NCI-H2171 (cell line): ENCODE results near the gene SLC7A9.
A peak's percentile ranks its signal among the peaks of the same experiment; 100 is the strongest.
"Not testable (repeated sequence)": the region's sequence is repeated elsewhere in the genome, so short reads cannot be mapped to it uniquely, and the experiment has no call there.

Experiments used
- DNase-seq: peaks from one replicate; lab custom pipeline; 2025; lab: John Stamatoyannopoulos, UW

SLC7A9 gene

DNA sequence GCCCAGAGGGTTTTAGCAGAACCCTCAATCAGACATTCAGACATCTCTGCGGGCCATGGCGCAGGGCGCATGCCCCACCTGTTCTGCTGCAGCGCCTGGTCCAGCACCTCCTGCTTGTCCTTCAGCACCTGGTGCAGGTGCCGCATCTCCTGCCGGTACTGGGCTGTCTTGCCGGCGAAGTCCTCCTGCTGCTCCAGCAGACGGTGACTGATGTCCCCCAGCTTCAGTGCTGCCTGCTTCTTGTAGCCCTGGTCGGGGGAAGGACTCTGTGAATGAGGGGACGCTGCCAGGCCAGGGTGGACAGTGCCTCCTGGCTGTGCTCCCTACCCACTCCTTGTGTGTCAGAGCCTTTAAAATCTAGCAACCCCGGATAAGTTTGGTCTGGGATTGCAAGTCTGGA, 12.2 kb upstream of the SLC7A9 start:
- DNase-seq: no peak

DNA sequence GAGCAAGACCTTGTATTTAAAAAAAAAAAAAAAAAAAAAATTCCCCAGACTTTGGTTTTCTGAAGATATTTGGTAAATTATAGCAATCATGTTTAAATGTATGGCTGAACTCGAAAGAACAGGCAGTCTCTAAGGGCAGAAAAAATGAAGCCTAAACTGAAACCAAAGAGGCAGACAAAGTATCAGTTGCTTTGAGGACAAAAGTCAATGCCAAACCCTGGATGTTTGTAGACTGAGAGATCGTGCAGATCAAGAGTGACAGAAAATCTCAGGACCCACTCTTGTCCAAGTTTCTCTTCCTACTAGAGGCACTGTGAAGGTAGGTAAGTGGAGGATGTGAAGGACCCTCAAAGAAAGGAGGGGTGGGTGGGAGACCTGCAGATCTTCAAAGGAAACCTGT, 11.1 kb upstream of the SLC7A9 start:
- no peak for DNase-seq

DNA sequence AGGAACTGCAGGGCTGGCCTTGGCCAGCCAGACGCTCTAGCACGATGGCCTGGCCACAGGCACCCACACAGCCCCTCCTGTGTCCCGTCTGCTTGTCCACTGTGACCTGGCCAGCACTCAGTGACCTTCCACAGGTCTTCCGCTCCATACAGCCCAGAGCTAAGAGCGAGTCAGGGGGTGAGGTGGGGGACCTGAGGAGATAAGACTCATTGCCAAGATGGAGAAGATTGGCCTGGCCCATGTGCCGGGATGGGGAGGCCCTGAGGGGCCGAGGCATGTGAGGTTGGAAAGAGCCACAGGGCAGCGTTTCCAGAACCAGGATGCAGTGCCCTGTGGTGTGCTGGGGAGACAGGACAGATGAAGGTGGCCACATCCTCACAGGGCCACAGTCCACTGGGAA, 10.2 kb upstream of the SLC7A9 start:
- DNase-seq: no peak

DNA sequence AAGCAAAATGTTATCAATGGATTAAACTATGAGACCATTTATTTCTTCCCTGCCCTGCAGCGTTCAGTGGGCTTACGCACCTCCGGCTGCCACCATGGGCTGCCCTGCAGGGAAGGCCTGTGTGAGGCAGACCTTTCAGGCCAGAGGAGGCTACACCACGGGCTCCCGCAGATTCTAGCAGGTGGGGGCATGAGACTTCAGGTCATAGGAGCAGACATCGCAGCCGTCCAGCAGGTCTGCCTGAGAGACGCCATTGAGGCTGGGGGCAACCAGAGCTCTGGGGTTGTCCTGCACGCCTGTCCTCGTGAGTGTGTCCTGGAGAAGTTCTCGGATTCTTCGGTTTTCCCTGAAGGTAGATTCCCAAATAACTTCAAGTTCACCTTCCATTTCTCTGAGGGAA, 9.4 kb upstream of the SLC7A9 start:
- DNase-seq: no peak

DNA sequence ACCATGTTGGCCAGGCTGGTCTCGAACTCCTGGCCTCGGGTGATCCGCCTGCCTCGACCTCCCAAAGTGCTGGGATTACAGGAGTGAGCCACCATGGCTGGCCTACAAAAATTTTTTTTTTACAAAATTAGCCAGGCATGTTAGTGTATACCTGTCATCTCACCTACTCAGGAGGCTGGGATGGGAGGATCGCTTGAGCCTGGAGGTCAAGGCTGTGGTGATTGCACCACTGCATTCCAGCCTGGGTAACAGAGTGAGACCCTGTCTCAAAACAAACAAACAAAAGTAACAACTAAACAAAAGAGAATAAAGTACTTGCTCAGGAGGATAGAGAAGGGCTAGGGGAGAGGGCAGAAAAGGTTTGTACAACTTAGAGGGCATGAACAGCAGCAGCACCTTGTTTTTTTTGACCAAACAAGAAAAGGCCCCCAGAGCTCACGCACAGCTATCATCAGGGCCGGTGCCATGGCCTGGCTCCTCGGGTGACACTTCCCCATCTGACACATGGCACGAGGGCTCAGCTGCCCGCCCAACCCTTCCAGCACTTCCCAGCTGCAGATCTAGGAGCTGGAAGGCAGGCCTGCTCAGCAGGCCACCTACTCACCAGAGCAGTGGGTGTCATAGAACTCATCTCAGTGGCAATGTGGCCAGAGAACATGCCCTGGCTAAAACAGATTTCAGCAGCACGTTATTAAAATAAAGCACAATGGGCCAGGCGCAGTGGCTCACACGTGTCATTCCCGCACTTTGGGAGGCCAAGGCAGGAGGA, 8.6 kb upstream of the SLC7A9 start:
- DNase-seq: no peak

DNA sequence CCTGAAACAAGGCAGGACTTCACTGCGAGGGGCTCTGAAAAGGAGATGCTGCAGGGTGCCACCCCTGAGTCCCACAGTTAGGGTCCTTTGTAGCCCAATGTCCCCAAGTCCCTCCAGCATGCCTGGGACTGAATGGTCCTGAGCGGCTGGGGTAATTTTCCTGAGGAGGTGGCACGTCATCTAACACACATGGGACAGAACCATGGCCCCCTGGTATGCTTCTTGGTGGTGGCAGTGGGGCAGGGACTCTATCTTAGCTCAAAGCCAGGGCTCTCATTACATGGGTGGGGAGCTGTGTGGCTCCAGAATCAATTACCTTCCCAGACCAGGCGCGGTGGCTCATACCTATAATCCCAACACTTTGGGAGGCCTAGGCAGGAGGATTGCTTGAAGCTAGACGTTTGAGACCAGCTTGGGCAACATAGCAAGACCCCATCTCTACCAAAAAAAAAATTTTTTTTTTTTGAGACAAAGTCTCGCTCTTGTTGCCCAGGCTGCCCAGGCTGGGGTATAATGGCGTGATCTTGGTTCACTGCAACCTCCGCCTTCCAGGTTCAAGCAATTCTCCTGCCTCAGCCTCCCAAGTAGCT, 7.9 kb upstream of the SLC7A9 start:
- DNase-seq: no peak

DNA sequence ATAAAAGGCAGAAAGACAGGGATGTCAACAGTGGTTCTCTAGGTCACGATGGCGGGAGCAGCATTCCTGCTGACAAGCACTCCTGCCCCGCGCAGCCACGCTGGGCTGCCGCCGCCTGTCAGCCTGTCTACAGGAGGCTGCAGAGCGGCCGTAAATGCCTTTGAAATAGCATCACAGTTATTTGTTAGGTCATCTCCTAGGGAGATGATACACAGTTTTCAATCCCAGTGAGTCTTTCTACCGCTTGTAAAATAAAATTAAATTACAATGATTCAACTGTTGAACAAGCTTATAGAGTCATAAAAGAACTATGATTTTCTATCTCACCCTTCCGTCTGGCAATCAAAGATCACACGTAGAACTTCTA, 7.3 kb upstream of the SLC7A9 start:
- DNase-seq: no peak

DNA sequence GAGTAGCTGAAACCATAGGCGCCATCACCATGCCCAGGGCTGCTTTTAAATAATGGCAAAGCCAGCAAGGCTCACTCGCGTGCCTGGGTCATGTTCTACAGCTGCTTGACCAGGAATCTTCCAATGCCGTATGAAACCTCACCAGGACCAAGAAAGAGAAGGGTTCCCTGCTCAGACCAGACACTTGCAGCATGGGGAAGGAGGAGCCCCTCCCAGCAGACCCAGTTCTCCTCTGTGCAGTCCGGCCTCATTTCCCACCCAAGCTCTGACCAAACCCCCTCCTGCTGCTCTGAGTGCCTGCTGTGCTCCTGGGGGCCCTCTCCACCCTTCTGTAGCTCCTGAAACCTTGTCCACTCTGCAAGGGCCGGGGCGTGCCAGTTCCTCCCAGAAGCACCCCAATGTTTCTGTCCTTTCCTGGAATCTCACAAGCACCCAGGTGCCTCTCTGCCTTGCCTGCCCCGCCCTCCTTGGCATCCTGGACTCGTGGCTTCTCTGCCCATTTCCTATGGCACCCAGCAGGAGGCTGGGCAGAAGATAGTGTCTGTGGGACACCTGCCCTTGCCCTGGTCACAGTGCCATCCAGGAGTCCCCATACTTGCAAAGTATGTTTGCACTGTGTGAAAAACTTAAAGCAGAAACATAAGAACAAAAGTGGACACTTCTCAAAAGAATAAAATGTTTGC, 6.8 kb upstream of the SLC7A9 start:
- DNase-seq: no peak

DNA sequence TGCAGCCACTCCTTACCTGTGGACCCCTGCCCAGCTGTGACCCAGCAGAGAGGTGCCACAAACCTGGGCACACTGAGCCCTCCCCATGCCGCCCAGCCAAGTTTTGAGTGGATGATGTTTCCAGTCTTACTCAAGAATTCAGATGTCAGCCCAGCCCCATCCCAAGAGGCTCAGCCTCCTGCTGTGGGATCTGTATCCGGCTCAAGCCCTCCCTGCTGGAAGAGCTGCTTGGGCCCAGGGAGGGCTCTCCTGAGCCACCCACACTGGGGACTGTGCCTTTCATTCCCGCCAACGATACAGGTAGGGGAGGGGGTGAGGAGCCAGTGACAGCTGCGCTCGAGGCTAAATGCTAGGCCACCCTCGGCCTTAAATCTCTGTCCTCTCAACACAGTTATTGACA, 5.9 kb upstream of the SLC7A9 start:
- no peak for DNase-seq

DNA sequence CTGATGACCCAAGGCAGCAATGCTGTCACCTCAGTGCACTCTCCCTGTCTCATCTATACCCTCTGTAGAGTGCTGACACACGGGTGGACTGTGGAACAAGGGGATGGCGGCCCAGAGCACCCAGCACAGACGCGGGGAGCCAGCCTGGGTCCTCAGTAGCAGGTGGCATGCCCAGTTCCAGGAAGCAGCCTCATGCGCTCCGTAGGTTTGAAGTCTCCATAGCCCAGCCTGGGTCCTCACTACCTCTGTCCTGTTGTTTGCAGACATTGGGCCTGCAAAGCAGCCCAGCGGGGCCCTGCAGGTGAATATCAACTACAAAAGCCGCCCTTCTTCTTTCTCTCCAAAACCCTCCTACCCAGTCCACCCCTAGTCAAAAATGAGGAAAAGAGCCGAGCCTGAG, 5.0 kb upstream of the SLC7A9 start:
- DNase-seq: no peak

DNA sequence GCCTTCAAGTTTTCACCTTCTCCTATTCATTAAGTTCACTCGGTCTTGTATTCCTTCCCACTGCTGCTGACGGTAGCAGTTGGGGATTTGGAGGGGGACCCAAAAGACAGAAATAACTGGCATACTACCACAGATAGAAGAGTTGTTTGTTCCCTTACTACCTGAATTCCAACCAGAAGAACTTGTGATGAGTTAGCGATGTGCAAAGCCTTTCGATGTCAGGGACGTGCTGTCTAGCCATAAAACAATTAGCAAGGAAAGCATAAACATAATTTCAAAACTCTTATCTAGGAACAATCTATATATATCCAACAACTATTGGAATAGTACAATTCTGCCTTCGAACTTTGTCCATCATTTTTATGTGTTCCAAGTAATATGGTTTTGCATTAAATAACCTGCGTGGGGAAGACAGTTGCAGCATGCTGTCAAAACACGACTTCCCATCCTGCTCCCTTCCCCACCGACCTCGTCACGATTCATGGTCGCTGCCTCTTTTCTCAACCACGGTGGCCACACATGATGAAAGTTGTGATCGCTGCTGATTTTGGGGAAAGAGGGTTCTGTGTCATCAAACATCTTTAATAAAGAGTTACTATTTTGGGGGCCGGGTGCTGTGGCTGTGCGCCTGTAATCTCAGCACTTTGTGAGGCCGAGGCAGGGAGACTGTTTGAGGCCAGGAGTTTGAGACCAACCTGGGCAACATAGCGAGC, 3.8 kb upstream of the SLC7A9 start:
- no peak for DNase-seq

DNA sequence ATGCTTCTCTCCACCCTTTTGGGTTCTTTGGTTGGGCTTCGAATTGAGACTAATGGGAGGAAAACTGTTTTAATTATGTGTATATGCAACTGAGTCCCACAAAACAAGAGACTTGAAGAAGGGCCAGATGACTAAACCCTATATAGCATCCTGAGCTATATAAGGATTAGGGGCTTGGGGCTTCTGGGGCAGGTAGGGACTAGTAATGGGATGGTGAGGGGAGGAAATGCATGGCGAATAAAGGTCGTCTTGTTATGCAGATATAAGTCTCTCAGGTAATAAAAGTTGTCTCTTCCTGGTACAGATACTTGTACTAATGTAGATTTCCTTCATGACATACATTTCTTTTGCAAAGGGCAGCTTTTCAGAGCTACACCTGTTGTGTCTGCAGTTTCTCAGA, 2.8 kb upstream of the SLC7A9 start:
- DNase-seq: no peak

DNA sequence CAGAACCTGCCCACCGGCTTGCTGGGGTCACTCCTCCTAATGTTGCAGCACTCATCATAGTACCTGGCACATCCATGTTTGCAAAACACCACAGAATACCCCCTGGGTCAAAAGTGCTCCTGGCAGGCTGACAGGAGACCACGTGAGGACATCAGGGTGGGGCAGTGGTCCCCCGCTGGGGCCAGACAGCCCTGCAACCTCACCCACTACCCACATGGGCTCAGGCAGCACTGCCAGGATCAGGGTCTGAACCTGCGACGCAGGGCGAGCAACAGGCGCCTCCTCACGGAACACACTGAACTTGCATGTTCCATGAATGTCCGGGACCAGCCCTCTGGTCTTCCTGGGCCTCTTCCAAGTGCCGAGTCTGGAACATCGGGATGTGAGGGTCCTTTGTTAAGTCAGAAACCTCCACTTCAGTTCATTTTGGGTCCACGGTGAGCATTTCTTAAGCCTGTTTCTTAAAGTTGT, 1.4 kb upstream of the SLC7A9 start:
- DNase-seq: no peak

DNA sequence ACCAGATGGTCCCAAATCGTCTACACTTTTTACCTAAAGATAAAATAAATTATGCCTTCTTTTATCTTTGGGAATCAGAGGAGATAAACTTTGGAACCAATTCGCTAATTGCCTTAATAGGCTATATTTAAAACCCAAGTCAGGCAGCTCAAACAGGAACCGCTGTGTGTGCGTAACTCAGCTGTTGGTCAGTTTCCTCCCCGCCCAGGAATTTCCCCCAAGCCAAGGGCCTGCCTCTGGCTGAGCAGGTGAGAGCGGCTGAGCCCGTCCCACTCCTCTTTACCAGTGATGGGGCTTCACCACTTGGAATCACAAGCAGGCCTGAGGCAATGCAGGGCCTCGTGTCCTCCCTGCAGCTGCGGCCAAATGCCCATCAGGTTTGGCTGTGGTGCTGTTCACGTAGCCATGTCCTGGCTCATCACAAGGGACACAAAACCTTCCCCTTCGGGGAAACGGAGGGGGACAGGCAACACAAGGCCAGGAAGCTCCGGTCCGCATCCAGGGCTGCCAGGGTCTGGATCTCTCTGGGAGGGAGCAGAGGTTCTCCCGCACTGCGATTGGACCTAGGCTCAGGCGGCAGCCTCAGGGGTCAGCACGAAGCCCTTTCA, 503 bp upstream of the SLC7A9 start:
- DNase-seq: no peak

DNA sequence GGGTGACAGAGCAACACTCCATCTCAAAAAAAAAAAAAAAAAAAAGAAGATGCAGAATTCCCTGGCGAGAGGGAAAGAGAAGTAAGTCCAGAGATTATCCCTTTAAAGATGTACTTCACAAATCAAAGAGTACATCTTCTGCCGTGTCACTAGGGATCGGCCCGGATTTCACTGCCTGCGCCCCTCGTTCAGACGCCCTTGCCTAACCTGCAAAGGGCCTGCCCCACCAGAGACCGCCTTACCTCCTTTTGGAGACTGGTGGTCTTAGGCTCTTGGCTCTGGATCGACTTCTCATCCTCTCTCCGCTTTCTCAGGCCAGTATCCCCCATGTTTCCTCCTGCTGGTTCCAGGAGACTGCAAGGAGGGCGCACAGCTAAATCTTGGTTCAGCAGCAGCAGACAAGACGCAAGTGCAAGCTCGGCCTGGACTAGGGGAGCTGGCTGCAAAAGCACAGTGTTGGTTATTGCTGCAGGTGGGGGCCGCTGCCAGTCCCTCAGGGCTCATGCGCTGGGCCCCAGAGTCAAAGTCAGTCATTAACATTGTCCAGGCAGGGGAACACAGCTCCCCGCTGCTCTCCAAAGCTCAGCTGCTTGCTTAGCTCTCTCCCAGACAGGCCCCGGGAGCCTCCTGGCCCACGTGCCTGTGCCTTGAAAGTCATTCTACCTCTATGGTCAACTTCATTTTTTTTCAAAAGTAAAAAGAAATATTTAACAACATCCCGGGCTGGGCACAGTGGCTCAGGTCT, 1.2 kb downstream of the SLC7A9 start:
- no peak for DNase-seq

DNA sequence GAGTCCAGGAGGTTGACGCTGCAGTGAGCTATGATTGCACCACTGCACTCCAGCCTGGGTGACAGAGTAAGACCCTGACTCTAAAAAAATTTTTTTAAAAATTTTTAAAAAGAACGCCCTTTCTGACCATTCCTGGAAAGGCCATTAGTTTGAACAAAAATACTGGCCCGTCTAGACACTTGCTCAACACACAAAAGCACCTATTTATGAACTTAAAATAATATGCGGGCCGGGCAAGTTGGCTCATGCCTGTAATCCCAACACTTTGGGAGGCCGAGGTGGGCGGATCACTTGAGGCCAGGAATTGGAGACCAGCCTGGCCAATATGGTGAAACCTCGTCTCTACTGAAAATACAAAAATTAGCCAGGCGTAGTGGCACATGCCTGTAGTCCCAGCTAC, 2.1 kb downstream of the SLC7A9 start:
- not testable (repeated sequence) for DNase-seq

DNA sequence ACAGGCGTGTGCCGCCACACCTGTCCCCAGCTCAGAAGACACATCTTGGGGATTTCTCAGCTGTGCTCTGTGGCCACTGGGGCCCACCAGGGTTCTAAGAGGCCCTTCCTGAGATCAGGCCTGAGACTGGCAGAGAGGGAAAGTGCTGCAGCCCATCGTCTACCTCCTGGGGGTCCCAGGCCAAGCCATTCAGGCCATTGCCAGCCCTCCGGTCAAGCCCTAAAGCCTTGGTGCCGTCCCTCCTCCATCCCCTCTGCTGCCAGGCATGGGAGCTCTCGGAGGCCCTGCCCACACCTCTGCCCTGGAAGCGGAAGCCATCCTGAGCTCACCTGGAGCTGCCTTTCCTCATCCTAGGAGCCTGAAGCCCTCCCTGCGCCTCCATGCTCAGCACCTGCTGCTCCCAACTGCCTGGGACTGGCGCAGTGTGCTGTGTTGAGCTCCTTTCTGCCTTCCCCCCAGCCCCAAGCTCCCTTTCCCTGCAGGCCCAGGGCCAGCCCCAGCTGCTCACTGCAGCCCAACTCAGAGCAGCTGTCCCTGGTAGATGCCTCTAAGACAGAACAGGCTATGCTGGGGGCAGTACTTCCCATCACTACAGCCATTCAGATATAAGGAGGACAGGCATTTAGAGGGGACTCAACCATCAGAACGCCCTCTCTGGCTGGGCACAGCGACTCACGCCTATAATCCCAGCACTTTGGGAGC, 2.9 kb downstream of the SLC7A9 start:
- DNase-seq: no peak

DNA sequence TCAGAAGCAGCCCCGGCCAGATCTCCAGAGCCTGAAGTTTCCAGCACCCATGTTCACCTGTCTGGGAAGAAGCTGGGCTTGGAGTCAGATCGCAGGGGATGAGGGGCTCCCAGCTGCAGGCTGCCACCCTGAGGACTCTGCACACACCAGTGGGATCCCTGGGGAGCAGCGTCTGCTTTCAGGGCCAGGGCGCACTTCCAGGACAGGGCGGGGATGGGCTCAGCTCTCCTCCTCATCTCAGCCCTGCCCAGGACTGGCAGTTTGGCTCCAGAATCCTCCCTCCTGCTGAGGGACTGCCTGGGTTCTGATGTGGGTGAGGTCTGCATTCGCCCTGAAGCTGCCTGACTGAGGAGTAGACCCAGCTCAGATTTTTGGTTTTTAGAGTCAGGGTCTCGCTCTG, 3.5 kb downstream of the SLC7A9 start:
- DNase-seq: no peak

DNA sequence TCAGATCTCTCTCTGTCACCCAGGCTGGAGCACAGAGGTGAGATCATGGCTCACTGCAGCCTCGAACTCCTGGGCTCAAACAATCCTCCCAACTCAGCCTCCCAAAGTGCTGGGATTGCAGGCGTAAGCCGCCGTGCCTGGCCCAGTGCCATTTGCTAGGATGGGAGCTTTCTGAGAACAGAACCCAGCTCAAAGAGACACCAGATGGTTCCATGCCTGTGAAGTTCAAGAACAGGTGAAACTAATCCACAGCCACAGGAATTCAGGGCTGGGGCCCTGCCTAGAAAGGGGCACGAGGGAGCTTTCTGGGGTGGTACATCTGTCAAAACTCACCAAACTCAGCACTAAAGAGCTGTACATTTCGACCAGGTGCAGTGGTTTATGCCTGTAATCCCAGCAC, 4.2 kb downstream of the SLC7A9 start:
- DNase-seq: peak; percentile 49

DNA sequence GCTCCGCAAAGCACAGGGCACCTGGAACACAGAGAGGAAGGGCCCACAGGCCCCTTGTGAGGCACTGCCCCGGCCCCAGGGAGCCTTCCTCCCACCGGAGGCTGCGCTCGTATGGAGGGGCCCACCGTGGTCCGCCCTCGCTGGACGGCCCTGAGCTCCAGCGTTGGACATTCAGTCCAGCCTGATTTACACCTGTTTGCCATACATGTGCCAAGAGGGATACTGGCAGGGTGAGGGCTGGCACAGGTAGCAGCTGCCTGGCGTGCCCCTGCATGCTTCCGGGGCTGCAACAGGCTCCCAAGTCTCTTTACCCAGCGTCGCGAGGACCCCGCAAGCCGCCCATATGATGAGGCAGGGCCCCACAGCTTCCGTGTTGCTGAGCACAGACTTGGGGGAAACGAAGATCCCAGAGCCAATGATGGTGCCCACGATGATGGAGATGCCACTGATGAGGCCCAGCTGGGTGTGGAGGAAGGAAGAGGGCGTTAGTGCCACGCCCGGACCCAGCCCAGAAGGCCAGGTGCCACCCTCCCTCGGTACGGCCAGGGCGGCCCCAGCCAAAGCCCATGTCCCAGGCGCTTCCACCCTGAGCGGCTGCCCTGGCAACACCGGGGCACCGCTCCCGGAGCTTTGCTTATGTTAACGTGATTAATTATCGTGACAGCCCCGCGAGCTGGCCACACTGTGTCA, 5.1 kb downstream of the SLC7A9 start:
- DNase-seq: no peak
